Breast epithelium (tissue), 3 donors: ENCODE measurements around the gene GLYR1.

Experiments used
- POLR2AphosphoS5 ChIP-seq, 3 donors: sonication (generic); formaldehyde crosslinking; IDR thresholded peaks; one replicate each; pipeline ENCODE4 v1.6.1; 2017; ENCODE audit warnings: antibody characterized with exemption in 3 of 3
- TF ChIP-seq, protein P1 (sequence below), 3 donors: fragments of 450-650 bp; IDR thresholded peaks; one replicate each; pipeline ENCODE4 v1.5.1; 2016 to 2017; ENCODE audit warnings: antibody characterized with exemption in 3 of 3, mild to moderate bottlenecking in 3 of 3, moderate library complexity in 3 of 3

GRCh38 chr16:4777339-4778049 lies 69.6 kb downstream of the GLYR1 start:
- TF ChIP-seq POLR2AphosphoS5 (IDR thresholded peaks at IDR 0.05), result no peak
- TF ChIP-seq, protein P1, sequence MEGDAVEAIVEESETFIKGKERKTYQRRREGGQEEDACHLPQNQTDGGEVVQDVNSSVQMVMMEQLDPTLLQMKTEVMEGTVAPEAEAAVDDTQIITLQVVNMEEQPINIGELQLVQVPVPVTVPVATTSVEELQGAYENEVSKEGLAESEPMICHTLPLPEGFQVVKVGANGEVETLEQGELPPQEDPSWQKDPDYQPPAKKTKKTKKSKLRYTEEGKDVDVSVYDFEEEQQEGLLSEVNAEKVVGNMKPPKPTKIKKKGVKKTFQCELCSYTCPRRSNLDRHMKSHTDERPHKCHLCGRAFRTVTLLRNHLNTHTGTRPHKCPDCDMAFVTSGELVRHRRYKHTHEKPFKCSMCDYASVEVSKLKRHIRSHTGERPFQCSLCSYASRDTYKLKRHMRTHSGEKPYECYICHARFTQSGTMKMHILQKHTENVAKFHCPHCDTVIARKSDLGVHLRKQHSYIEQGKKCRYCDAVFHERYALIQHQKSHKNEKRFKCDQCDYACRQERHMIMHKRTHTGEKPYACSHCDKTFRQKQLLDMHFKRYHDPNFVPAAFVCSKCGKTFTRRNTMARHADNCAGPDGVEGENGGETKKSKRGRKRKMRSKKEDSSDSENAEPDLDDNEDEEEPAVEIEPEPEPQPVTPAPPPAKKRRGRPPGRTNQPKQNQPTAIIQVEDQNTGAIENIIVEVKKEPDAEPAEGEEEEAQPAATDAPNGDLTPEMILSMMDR (IDR thresholded peaks at IDR 0.05), result no peak
